GM19438 (cell line): Measurements from ENCODE around the gene INO80E.

Source experiments
- ATAC-seq: cut with Tn5 transposase; IDR thresholded peaks from one replicate; pipeline ENCODE4 v1.9.1; 2021; ENCODE audit warnings: low read depth; ENCODE audit not compliant: unreplicated experiment

The INO80E gene

GRCh38 chr16:29991571-29991904 is 4.5 kb upstream of the INO80E start:
- no peak for ATAC-seq

GRCh38 chr16:29992344-29992967 is 3.6 kb upstream of the INO80E start:
- no peak for ATAC-seq

GRCh38 chr16:29993191-29993902 is 2.7 kb upstream of the INO80E start:
- ATAC-seq, result no peak

GRCh38 chr16:29993903-29994599 is 2.0 kb upstream of the INO80E start:
- no peak for ATAC-seq

DNA sequence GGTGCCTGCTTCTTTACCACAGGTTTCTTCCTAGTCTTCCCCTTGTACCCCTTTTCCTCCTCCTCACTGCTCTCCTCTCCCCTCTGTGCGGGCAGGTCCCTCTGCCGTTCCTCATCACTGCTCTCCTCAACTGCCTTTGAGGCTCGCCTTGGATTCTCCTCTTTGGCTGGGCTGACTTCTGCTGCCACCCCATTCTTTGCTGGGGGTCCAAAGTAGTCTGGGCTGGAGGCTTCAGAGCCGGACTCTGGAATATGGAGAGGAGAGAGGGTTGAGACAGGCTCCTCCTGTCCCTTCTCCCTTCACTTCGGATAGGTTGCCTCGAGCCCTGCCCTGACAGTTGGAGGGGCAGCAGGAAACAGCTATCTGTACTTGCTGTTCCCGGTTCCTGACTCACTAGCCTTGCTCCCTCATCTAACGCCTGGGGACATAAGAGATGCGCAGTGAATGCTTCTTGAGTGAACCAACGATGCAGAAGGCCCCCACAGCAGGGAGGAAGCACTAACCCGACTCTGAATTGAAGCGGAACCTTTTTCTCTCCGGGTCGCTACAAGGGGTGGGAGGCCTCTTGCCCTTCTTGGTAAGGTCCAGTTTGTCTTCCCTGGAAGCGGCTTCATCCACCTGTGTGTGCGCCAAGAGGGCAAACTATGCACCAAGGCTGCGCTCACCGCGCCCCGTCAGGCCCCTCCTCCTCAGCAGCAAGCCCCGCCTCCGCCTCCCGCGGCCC is 1.3 kb upstream of the INO80E start:
- no peak for ATAC-seq

GRCh38 chr16:29995324-29995910 is 624 bp upstream of the INO80E start, which contains the start of gene HIRIP3:
TSS of gene HIRIP3 (minus strand) at chr16:29995617. CDS start at chr16:29995605, 12 bp downstream.
- peak; percentile 59 for ATAC-seq

DNA sequence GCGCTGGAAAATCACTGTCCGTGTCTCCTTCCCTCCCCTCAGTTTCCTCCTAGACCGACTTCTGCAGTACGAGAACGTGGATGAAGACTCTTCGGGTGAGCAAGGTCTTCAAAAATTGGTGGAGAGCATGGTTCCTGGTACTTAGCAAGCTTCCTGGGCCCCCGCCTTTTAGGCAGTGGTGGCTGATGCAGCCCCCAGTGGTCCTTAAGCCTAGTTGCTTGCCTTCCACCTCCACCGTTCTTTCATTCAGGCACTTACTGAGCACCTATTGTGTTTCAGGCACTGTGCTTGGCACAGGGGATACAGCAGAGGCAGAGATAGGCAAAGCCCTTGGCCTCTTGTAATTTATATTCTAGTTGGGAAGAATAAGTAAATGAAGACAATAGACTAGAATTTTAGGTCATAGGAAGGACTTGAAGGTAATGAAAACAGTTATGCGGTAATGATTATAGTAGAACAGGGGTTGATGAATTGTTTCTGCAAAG is 767 bp downstream of the INO80E start:
- ATAC-seq, result no peak

DNA sequence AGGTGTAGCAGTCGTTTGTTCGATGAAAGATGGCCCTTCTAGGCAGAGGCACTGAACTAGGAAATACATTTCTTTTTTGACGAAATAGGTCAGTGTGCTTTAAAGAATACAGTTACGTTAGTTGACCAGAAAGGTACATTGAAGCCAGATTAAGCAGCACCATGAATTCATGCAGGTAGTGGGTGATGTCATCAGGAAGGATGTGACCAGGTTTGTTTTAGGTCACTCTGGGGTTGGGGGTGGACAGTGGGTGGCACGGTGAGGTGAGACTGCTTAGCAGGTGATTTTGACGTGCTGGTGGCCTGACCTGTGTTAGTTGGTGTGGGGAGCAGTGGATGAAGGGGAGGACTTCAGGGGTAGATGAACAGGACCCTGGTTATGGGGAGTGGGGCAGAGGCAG is 3.6 kb downstream of the INO80E start:
- no peak for ATAC-seq

DNA sequence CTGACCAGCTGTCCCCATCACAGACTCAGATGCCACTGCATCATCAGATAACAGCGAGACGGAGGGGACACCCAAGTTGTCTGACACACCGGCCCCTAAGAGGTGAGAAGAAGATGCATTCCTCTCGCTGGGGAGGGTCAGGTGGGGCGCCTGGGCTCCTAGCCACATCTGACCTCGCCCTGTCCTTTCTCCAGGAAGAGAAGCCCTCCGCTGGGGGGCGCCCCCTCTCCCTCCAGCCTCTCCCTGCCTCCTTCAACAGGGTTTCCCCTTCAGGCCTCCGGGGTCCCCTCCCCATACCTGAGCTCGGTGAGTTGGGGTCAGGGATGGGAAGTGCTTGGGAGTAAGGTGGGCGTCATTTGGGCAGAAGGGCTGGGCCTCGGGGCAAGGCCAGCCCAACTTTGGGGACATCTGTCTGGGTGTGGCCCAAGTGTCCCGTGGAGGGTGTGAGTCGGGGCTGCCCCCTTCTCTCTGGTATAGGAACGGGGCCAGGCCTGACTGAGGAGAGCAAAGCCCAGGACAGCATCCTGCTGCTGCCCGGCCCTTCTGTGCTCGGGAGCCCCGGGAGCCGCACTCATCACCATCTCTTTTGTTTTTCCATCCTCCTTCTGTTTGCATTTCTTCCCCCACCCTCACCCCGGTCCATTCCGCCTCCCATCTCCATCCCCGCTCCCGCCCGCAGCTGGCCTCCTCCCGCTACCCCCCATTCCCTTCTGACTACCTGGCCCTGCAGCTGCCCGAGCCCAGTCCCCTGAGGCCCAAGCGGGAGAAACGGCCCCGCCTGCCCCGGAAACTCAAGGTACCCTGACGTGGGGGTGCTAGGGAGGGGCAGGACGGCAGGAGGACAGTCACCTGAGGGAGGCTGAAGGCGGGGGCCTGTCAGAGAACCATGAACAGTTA is 4.9 kb downstream of the INO80E start:
- no peak for ATAC-seq

DNA sequence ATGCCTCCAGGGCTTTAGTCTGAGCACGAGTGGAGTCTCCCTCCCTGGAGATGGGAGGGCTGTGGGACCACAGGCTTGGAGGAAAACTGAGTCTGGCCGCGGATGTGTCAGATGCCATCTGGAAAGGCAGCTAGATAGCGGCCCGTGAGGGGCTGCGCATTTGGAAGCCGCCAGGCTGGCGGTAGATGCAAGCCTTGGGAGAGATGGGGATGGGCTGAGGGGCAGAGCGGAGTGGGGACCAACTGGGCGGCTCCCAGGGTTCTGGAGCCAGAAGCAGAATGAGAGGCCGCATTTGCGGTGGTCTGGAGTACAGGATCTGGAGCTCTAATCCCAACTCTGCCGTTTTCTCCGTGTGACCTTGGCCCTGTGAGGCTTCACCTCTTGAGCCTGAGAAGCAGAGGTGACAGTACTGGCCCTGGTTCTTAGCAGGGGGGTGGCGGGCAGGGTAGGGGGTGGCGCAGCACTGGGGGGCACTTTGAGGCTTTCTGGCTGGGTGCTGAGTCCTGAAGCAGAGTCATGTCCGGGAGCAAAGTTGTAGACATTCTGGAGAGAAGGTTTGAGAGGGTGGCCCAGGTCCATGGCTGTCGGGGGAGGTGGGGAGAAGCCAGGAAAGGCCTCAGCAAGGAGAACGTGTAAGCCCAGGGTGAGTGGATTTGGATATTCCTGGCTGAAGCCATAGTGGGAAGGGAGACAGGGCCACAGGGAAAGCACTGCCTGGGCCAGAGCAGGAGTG is 6.7 kb downstream of the INO80E start:
- no peak for ATAC-seq

DNA sequence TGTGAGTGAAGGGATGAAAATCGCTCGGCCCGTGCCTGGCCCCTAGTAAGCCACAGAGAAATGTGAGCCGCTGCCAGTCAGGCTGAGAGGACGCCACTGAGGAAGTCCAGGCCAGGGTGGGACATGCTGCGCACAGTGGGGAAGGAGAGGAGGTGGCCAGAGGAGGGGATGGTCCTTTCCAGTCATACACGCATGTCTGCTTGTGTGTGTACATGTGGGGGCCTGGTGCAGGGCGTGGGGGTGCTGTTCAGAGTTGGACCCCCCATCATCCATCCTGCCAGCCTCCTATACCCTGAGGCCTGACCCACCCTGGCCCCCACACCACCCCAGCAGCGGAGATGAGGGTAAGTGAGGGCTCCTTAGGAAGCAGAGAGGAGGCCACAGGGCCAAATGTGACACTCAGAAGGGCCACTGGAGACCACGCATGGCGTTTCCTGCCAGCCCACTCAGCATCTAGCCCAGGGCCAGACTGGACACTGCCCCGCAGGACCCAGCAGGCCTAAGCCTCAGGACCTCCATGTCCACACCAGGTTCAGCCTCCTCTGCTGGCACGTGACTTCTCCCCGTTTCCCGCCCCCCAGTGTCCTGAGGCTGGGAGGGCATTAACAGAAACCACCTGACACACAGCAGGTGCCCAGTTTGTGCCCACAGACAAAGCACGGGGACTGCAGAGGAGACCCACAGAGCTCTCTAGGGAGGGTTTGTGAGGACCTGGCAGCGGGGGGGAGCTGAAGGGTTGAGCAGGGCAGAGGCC is 7.8 kb downstream of the INO80E start:
- no peak for ATAC-seq

DNA sequence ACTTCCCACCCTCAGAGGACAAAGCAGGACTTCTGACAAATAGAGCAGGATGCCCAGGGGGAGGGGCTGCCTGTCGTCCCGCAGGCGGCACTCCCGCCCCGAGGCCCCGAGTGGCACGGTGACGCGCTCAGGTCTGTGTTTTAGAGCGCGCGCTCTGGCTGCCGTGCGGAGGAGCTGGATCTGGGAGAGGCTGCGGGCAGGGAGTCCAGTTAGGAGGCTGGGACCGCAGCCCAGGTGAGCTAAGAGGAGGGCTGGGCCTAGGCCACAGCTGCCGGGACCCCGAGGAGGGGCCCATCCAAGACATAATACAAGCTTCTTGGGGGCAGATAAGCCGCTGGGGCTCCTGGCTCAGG is 8.4 kb downstream of the INO80E start:
- no peak for ATAC-seq

- no peak for ATAC-seq
Measured at GRCh38 chr16:30004811-30005242, 8.8 kb downstream of the INO80E start.

DNA sequence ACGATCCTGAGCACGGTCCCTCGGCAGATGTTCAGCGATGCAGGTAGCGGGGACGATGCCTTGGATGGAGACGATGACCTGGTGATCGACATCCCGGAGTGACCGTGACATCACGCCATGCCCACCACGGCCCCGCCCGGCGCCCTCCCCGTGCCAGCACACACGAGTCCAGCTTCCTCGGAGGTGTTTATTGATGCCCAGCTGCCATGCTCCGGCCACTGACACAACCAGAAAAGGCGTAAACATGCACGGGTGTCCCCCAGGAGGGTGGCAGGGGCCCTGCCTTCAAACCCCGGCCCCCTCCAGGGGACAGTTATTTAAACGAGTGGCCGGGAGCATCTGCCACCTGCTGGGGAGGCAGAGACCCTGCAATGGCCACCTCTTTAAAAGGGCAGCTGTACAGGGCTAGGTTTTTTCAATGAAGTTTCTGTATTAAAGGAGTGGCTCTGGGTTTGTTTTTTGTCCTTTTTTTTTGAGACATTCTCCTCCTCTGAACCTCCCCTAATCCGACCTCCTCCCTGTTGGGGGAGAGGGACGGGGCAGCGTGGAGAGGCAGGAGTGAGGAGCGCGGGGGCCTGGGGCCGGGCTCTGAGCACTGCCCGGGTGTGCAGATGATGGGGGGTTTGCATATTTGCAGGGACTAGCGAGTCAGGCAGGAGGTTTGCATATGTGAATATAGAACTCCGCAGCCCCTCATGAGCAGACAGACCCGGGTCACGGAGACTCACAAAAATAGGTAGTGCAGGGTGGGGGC is 9.5 kb downstream of the INO80E start:
- no peak for ATAC-seq

GRCh38 chr16:30006095-30006473 is 10.0 kb downstream of the INO80E start:
- ATAC-seq, result no peak

DNA sequence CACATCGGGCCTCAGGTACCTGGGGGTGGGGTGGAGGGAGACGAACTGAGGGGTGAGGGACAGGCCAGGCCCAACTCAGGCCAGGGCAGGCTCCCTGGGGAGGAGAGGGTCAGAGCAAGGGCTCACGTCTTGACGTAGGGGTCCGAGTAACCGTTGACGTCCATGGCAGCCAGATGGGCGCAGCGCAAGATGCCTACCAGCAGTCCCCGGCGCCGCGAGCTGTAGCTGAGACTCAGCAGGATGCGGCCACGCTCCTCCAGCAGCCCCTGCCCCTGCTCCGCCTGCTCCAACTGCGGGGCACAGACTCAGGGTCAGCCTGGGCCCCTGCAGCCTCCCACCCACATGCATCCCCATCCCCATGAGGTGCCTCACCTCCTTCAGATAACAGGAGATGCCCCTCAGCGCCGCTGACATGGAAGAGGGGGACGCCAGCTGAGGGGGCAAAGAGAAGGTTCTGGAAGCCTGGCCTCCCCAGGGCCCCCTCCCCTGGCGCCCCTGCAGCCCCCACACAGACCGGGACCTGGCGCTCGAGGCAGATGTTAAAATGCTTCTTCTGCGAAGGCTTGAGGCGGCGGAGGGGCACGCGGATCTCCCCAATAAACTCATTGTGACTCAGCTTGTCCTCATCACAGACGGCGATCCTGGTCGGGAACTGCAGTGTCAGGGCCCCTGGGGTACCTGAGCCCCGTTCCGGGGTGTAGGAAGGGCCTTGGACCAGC is 10.8 kb downstream of the INO80E start:
- no peak for ATAC-seq

DNA sequence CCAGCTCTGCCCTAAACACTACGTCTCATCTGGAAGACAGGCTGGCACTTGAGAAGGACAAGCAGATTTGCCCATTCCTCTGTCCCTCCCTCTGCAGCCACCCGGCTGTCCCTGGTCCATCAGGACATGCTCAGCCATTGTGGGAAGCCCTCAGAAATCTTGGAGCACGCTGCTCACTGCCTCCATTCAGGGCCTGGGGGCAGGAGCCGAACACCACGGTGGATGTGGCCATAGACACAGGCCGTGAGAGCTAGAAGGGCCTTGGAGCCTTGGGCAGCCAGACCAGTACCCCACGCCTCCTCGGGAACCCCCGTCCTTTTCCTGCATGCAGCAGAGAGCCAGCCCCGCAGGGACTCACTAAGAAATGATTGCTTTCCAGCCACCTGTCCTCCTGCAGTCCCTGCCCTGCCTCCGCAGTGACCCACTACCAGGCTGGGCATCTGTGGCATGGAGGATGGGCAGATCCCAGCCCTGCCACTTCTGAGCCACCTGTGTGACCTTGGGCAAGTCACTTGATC is 11.4 kb downstream of the INO80E start:
- ATAC-seq, result no peak
